GM21526 (cell line): ENCODE data around the gene SH2D7.

Source experiments
- ATAC-seq: cut with Tn5 transposase; IDR thresholded peaks from one replicate; pipeline ENCODE4 v1.9.1; 2021; ENCODE audit warnings: moderate library complexity; ENCODE audit not compliant: unreplicated experiment, low FRiP score

SH2D7 gene

DNA sequence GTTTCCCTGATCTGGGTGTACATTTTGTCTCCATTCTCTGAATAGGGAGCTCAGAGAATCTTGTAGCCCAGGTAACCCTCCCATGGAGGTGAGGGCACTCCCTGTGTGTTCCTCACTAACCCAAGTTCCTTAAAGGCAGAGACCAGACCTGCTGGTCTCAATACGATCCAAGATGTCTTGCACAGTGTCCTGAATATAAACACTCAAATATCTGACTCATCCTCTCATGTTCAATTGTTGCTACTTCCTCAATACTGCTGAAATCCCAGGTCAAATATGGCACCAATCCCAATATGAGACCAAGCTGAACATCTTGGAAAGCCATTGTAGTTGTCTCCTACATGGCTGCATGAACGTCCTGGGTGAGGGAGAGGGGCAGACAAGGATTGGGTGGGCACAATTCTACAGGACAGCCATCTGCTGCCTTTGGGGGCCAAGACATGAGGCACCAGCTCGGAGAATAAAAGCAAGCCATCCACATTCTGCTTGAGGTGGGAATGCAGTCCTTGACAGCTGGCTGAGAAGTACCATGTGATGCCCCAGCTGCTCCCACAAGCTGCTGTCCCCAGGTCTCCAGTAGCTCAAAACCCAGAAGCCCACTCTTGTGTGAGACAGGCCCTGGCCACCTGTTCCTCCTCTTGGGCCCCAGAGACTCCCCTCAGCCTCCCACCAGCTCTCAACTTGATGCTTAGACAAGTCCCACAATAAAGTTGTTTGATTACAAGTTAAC is 33.1 kb upstream of the SH2D7 start:
- no peak for ATAC-seq

GRCh38 chr15:78060232-78060631 is 32.1 kb upstream of the SH2D7 start:
- no peak for ATAC-seq

DNA sequence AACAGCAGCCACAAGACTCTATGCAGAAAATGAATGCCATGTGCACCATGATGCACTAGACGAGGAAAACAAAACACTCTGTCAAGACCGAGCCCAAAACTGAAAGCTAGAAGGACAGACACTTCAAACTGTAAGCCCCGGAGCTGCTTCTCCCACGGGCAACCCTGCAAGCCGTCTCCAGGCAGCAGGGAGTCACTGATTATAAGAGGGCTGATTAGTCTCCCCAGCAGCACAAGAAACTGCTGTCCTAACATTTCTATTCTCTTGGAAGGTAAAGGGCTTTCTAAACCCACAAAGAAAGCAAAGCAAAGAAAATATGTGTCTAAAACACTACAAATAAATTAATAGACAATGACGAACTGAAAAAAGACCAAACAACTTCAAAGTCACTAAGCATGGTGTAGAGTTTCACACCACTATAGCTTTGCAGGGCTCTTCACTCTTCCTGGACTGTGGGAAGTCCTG is 30.4 kb upstream of the SH2D7 start:
- no peak for ATAC-seq

GRCh38 chr15:78063217-78063616 is 29.1 kb upstream of the SH2D7 start:
- no peak for ATAC-seq

DNA sequence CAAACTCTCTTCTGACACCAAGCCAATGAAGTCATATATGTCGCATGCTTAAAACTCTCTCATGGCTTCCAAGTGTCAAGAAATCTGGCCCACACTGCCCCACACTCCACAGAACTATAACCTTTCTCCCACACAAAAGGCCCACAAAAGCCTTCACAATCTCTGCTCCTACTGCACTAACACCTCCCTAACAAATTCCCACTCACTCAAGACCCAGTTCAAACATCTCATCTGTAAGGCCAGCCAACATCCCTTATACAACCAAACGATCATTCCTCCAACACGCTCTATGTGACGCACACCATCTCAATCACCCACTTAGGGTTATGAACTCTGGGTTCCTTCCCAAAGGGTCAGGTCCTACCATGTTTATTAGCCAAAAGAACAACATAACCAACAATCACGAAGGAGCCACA is 28.4 kb upstream of the SH2D7 start:
- ATAC-seq = no peak

- ATAC-seq = no peak
Measured at GRCh38 chr15:78064544-78064943, 27.8 kb upstream of the SH2D7 start.

DNA sequence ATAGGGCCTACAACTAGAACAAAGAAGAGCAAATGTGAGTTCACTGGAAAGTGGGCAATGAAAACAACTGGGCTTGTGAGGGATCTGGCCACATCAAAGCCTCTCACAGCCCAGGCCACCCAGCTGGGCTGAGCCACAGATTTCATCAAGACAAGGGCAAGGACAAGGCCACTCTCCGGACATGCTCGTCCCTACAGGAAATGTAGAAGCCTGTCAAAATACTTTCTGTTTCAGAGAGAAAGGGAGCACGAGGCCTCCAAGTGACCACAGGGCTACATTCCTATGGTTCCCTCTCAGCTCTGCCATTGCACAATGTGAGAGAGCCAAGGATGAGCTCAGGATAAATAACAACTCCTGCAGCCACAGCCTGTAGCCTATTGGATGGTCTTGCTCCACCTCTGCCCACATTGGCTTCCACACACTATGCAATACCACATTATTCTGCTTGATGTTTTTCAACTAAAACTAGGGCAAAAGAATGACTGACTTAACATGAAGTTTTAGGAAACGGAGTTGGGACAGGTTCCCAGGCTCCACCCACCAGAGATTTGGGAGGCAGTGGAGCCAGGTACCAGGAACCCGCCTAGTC is 27.0 kb upstream of the SH2D7 start:
- ATAC-seq = no peak

DNA sequence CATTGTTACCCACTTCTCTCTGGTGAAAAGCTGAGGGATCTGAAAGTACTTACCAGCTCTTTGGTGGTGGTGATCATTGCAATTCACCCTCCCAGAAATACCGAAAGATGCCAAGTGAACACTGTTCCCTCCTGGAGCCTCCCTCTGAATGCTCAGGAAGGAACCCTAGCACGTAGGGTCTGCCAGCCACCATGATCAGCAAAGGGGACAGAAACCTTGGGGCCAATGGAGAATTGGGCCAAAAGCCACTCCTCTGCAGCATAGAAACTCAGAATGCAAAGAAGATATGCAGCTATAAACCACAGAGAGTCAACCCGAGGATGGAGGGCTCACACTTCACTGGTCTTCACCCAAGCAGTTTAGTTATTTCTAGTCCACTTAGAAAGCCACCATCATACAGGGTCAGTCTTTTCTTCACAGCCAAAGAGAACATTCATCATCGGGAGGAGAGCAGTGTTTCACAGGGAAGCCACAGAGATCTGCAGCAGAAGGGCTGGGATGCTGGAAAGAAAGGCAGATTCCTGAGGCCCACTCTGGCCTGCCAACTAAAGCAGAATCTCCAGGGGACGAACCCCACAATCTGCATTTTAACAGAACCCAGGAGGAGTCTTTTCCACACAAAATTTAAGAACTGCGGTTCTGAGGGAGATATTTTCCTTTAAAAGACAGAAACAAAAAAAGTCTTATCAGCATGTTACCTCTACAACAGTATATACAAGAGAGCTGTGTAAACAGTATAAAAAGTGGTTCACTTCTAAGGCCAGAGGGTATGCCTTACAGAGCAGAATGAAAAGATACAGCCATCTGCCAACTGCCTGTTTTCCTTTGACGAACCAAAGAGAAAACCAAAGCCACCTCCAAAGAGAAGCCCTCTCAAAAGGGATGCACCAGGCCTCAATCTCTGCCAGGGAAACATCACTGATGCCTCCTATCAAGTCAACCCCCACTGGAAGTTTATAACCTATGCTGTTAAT is 26.1 kb upstream of the SH2D7 start:
- ATAC-seq = peak; percentile 54

GRCh38 chr15:78067328-78068228 is 24.8 kb upstream of the SH2D7 start:
- ATAC-seq = no peak

- no peak for ATAC-seq
Measured at GRCh38 chr15:78069052-78069414, 23.3 kb upstream of the SH2D7 start.

DNA sequence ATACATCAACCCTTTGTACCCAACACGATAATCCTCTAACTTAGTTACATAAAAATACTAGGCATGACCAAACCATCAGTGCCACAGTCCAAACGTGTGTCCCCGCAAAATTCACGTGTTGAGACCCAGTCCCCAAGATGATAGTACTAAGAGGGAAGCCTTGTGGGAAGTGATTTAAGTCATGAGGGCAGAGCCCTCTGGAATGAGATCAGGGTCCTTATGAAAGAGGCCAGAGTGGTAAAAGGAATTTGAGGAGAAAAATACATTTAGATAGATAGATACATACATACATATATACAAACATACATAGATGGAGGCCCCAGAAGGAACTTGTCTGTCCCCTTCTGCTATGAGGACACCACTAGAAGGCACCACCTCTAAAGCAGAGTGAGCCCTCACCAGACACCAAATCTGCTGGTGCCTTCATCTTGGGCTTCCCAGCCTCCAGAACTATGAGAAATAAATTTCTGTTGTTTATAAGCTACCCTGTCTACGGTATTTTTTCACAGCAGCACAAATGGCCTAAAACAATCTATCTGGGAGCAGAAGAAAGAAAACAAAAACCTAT is 22.8 kb upstream of the SH2D7 start:
- no peak for ATAC-seq

DNA sequence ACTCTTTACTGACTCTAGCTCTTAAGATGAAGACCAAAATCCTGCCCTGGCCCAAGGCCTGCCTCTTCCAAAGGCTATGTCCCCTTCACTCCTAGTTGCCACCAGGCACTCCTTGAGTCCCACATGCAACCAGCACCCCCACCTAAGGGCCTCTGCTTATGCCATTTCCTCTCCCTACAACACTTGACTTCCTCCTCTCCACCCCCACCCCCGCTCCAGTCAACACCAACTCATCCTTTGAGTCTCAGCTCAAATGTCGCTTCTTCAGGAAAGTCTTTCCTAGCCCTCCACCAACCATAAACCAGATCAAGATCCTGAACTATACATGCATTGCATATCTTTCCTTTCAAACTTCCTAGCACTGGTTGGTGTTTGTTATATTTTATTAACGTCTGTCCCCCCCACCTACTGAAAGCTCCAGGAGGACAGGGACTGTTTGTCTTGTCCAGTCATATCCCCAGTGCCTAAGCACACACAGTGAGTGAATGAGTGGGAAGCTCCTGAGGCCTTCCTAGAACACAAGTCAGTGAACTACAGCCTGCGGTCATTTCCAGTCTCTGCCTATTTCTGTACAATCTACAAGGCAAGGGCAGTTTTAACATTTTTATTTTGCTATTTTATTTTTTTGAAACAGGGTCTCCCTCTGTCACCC is 22.2 kb upstream of the SH2D7 start:
- ATAC-seq = no peak

DNA sequence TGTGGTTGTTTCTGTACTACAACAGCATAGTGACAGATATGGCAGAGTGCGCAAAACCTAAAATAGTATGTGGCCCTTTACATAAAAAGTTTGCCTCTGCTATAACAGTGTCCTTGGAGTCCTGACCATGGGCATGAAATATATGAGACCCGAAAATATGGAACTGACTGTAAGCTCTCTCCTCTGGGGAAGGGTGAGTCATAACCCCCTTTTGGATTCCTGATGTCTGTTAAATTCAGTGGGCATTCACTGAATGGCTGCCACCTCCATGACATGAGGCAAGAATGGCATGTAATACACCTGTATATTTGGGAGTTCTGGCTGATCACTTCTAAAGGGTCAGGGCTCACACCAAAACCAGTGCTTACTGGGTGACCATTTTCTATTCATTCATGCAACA is 21.0 kb upstream of the SH2D7 start:
- ATAC-seq = no peak

GRCh38 chr15:78072080-78072892 is 20.1 kb upstream of the SH2D7 start:
- no peak for ATAC-seq

DNA sequence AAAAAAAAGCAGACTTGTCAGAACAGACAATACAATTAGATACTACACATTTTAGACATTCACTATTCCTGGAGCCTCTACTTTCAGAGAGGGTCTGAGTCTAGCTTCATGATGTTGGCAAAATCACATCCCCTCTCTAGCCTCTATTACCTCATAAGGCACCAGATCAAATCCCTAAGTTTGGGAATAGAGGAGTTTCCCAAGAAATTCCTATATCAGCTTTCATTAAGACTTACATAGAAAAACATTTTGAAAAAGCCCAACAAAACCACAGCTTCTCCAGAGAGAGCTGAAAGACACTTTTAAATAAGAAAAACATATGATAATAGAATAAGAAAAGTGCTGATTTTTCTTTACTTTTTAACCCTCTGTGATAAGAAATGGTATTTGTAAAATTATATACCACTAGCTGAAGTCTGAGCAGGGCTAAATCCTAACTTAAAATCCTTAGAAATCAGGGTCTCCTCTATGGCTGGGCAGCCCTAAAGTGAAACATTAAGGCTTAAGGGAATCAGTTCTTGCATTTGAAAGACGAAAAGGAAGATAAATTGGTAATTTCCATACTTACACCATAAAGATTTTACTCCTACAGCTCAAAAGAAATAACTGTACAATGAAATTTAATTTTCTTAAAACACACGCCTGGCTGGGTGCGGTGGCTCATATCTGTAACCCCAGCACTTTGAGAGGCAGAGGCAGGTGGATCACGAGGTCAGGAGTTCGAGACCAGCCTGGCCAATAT is 19.1 kb upstream of the SH2D7 start:
- no peak for ATAC-seq

DNA sequence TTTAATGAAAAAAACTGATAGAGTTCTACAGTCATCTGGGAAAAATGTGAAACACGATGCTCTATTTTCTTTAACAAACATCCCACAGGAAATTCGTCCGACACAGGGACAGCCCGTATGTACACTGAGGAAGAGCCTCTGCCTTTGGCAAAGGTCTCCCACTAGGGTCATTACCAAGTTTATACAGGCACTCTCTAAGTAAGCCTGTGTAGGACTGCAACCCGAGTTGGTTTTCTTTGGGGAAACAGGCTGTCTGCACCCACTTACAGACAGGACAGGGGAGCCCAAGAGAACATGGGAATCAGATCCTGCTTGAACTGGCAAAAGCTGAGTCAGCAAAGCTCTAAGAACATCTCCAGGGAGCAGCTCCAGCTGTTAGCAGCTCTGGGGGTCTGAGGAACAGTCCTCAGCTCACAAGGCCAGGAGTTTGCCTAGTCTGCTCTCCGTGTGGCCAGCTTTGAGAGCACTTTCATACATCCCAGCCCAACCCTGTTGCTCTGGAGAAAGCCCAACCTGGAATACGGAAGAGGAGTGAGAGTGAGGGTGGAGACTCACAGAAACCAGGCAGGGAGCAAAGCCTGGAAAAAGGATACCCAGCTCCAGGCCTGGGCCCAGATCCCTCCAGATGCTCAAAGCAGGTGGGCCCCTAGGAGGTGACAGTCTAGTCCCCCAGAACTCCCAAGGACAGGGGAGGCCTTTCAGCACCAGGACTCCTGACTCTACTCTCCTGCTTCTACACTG is 16.7 kb upstream of the SH2D7 start:
- no peak for ATAC-seq
